Fibroblast of the aortic adventitia (primary cell): Measurements from ENCODE around the gene GPR12. TPM values are rescaled to one million over a fixed set of nuclear protein-coding genes. Genes with fewer than 3 reads are reported as not detected.

Experiments used
- DNase-seq: peaks from one replicate; pipeline ENCODE4 v3.0.0-alpha.2; 2010; ENCODE audit warnings: low read depth
- H3K4me3 ChIP-seq: 2 replicates; pipeline ENCODE4 v1.5.1; 2011; ENCODE audit warnings: low read depth, mild to moderate bottlenecking, control low read depth, low read length, moderate library complexity
- total RNA-seq: library from RNA; depleted of rRNA; stranded (reverse); fragments of >200 nt; gene quantifications from 2 replicates; pipeline ENCODE4 v1.2.3, GENCODE V29; 2012; ENCODE audit warnings: low replicate concordance
- TF ChIP-seq, protein P1 (sequence below): IDR thresholded peaks from 2 replicates; pipeline ENCODE4 v1.5.1; 2011; ENCODE audit warnings: mild to moderate bottlenecking, low read length, control low read depth, inconsistent platforms; ENCODE audit not compliant: insufficient read depth

The GPR12 gene
- total RNA-seq, 1 donor, result not detected

DNA sequence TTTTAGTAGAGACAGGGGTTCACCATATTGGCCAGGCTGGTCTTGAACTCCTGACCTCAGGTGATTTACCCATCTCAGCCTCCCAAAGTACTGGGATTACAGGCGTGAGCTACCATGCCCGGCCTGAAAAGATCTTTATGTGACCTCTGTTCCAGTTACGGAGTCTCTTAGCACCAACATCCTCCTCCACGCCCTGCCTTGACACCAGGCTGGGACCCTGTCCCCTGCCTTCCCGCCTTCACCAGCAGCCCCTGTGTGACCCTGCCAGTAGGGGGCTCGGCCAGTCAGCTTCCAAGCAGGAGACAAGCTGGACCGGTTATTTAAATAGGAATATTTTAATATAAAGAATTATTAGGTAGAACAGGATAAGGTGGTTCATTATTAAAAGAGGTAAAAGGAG, 54.2 kb downstream of the GPR12 start:
- TF ChIP-seq, protein P1, sequence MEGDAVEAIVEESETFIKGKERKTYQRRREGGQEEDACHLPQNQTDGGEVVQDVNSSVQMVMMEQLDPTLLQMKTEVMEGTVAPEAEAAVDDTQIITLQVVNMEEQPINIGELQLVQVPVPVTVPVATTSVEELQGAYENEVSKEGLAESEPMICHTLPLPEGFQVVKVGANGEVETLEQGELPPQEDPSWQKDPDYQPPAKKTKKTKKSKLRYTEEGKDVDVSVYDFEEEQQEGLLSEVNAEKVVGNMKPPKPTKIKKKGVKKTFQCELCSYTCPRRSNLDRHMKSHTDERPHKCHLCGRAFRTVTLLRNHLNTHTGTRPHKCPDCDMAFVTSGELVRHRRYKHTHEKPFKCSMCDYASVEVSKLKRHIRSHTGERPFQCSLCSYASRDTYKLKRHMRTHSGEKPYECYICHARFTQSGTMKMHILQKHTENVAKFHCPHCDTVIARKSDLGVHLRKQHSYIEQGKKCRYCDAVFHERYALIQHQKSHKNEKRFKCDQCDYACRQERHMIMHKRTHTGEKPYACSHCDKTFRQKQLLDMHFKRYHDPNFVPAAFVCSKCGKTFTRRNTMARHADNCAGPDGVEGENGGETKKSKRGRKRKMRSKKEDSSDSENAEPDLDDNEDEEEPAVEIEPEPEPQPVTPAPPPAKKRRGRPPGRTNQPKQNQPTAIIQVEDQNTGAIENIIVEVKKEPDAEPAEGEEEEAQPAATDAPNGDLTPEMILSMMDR, result peak; percentile 1
- H3K4me3 ChIP-seq, result no peak overlapping the region
- DNase-seq, result no peak

DNA sequence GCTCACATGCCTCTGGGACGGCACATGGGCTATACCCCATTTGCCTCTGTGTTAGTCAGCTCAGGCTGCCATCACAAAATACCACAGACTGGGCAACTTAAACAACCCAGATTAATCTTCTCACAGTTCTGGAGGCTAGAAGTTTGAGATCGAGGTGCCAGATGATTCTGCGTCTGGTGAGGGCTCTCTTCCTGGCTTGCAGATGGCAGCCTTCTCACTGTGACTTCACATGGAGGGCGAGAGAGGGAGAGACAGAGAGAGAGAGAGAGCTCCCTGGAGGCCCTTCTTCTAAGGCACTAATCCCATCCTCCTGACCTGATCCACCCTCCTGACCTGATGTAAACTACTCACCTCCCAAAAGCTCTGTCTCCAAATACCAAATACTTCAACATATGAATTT, 55.0 kb downstream of the GPR12 start:
- H3K4me3 ChIP-seq, result no peak overlapping the region
- DNase-seq, result no peak
- TF ChIP-seq, protein P1, result no peak

Other genes with a start within 250 kb of the GPR12 start
- 11.7 and 13.5 TPM in 2 replicates for gene WASF3, start 203.1 kb downstream of the GPR12 start, total RNA-seq